HG03139 (cell line): Measurements from ENCODE around the gene N4BP2.

ENCODE experiments used
- ATAC-seq: cut with Tn5 transposase; IDR thresholded peaks from one replicate; pipeline ENCODE4 v1.9.1; 2021; ENCODE audit not compliant: unreplicated experiment

N4BP2 gene

GRCh38 chr4:40205259-40206198, 148.9 kb downstream of the N4BP2 start:
- peak; percentile 67 for ATAC-seq

- no peak for ATAC-seq
Measured at GRCh38 chr4:40206426-40206825, 149.8 kb downstream of the N4BP2 start.
